Mesendoderm (in vitro differentiated cells): Measurements from ENCODE around the gene KDR.

ENCODE experiments used
- DNase-seq: peaks from one replicate; pipeline ENCODE4 v3.0.0; 2013
- H2AK5ac ChIP-seq: 2 replicates; pipeline ENCODE4 v1.6.1; 2013; ENCODE audit warnings: low read length, inconsistent platforms
- H2BK120ac ChIP-seq: 2 replicates; pipeline ENCODE4 v1.6.1; 2013; ENCODE audit warnings: low read depth, mild to moderate bottlenecking, low read length, moderate library complexity, mixed read lengths
- H2BK15ac ChIP-seq: replicated peaks from 2 replicates; pipeline ENCODE4 v1.6.1; 2013; ENCODE audit warnings: low read depth, mild to moderate bottlenecking, moderate library complexity
- H2BK5ac ChIP-seq: 2 replicates; pipeline ENCODE4 v1.6.1; 2013; ENCODE audit warnings: low read length, inconsistent platforms
- H3K18ac ChIP-seq: 2 replicates; pipeline ENCODE4 v1.6.1; 2013; ENCODE audit warnings: mild to moderate bottlenecking, low read length, mixed read lengths
- H3K23ac ChIP-seq: one replicate; pipeline ENCODE4 v1.6.1; 2013; ENCODE audit warnings: low read length
- H3K27ac ChIP-seq: 2 replicates; pipeline ENCODE4 v1.5.1; 2013; ENCODE audit warnings: low read depth, mild to moderate bottlenecking, inconsistent platforms, low read length, moderate library complexity
- H3K27me3 ChIP-seq: 2 replicates; pipeline ENCODE4 v1.6.1; 2013; ENCODE audit warnings: low read length, control low read depth, mild to moderate bottlenecking, inconsistent platforms; ENCODE audit not compliant: insufficient read depth, poor library complexity
- H3K36me3 ChIP-seq: 2 replicates; pipeline ENCODE4 v1.6.1; 2013; ENCODE audit warnings: low read length, inconsistent platforms; ENCODE audit not compliant: control insufficient read depth, insufficient read depth
- H3K4ac ChIP-seq: one replicate; pipeline ENCODE4 v1.6.1; 2013; ENCODE audit warnings: low read depth, mild to moderate bottlenecking, low read length, moderate library complexity
- H3K4me1 ChIP-seq: 2 replicates; pipeline ENCODE4 v1.6.1; 2013; ENCODE audit warnings: low read depth, low read length, inconsistent platforms; ENCODE audit not compliant: control insufficient read depth
- H3K4me2 ChIP-seq: 2 replicates; pipeline ENCODE4 v1.6.1; 2013; ENCODE audit warnings: low read length
- H3K4me3 ChIP-seq: 2 replicates; pipeline ENCODE4 v1.5.1; 2013; ENCODE audit warnings: mild to moderate bottlenecking, low read length
- H3K56ac ChIP-seq: one replicate; pipeline ENCODE4 v1.6.1; 2013; ENCODE audit warnings: low read length
- H3K79me1 ChIP-seq: 2 replicates; pipeline ENCODE4 v1.6.1; 2013; ENCODE audit warnings: low read length, inconsistent platforms
- H3K79me2 ChIP-seq: 2 replicates; pipeline ENCODE4 v1.6.1; 2013; ENCODE audit warnings: mild to moderate bottlenecking, low read length; ENCODE audit not compliant: control insufficient read depth, insufficient read depth
- H3K9ac ChIP-seq: 2 replicates; pipeline ENCODE4 v1.6.1; 2013; ENCODE audit warnings: low read length, inconsistent platforms
- H4K5ac ChIP-seq: one replicate; pipeline ENCODE4 v1.6.1; 2013; ENCODE audit warnings: low read length
- H4K8ac ChIP-seq: one replicate; pipeline ENCODE4 v1.6.1; 2013; ENCODE audit warnings: low read depth, mild to moderate bottlenecking, control low read depth, low read length, moderate library complexity
- WGBS: extraction: QIAGEN DNeasy Blood & Tissue Kit; methylation state at CpG from one replicate; pipeline ENCODE4 v1.1.7; 2013; ENCODE audit warnings: low lambda C conversion rate, missing lambda C conversion rate; ENCODE audit not compliant: insufficient coverage; ENCODE audit errors: extremely low coverage; 5-methylcytosine and 5-hydroxymethylcytosine counted together

KDR gene

GRCh38 chr4:55110131-55110530, 15.3 kb downstream of the KDR start:
- Histone ChIP-seq H3K4ac (no peak overlapping the region), H3K36me3 (peaks cover 9% of the 10 kb centered on the region), H2BK120ac (no peak overlapping the region), H3K4me1 (no peaks in the 10 kb centered on the region), H3K18ac (no peak overlapping the region), H3K9ac (no peak overlapping the region), H4K8ac (no peak overlapping the region), H3K23ac (no peak overlapping the region), H3K27ac (no peak overlapping the region), H3K27me3 (no peaks in the 10 kb centered on the region), H3K56ac (no peak overlapping the region), H2BK15ac (no peak overlapping the region), H3K4me3 (no peak overlapping the region), H2AK5ac (no peak overlapping the region), H3K79me1 (no peaks in the 10 kb centered on the region), H3K4me2 (no peak overlapping the region), H4K5ac (no peak overlapping the region), H3K79me2 (no peaks in the 10 kb centered on the region), H2BK5ac (no peak overlapping the region)
- DNase-seq, result no peak
- WGBS, result no CpG with 5 or more reads among the region's 8 CpGs

- Histone ChIP-seq H2AK5ac (no peak overlapping the region), H4K8ac (no peak overlapping the region), H4K5ac (no peak overlapping the region), H3K4me1 (no peaks in the 10 kb centered on the region), H3K4ac (no peak overlapping the region), H2BK5ac (no peak overlapping the region), H3K4me2 (no peak overlapping the region), H3K23ac (no peak overlapping the region), H3K36me3 (peaks cover 15% of the 10 kb centered on the region), H3K79me2 (no peaks in the 10 kb centered on the region), H3K56ac (no peak overlapping the region), H3K4me3 (no peak overlapping the region), H3K9ac (no peak overlapping the region), H2BK15ac (no peak overlapping the region), H3K18ac (no peak overlapping the region), H3K27ac (no peak overlapping the region), H3K27me3 (no peaks in the 10 kb centered on the region), H2BK120ac (no peak overlapping the region), H3K79me1 (no peaks in the 10 kb centered on the region)
- WGBS, result no CpG with 5 or more reads among the region's 3 CpGs
- peak; percentile 16 for DNase-seq
Observed at GRCh38 chr4:55107054-55107453, 18.3 kb downstream of the KDR start.

- H3K27ac ChIP-seq, result no peak overlapping the region
- H3K27me3 ChIP-seq, result no peaks in the 10 kb centered on the region
- no peak overlapping the region for H2BK5ac ChIP-seq
- H2BK120ac ChIP-seq, result no peak overlapping the region
- no peak overlapping the region for H3K4ac ChIP-seq
- no peak overlapping the region for H3K56ac ChIP-seq
- peaks cover 11% of the 10 kb centered on the region for H3K36me3 ChIP-seq
- H2BK15ac ChIP-seq, result no peak overlapping the region
- no peaks in the 10 kb centered on the region for H3K79me1 ChIP-seq
- no peak overlapping the region for H2AK5ac ChIP-seq
- no peak overlapping the region for H4K5ac ChIP-seq
- H3K79me2 ChIP-seq, result no peaks in the 10 kb centered on the region
- no CpG with 5 or more reads among the region's 3 CpGs for WGBS
- no peak overlapping the region for H3K4me2 ChIP-seq
- H3K4me3 ChIP-seq, result no peak overlapping the region
- H3K18ac ChIP-seq, result no peak overlapping the region
- DNase-seq, result no peak
- no peak overlapping the region for H3K9ac ChIP-seq
- no peak overlapping the region for H3K23ac ChIP-seq
- H3K4me1 ChIP-seq, result no peaks in the 10 kb centered on the region
- no peak overlapping the region for H4K8ac ChIP-seq
Observed at GRCh38 chr4:55103224-55103623, 22.2 kb downstream of the KDR start.

GRCh38 chr4:55099816-55100215, 25.6 kb downstream of the KDR start:
- no CpG with 5 or more reads among the region's 4 CpGs for WGBS
- H3K23ac ChIP-seq, result no peak overlapping the region
- H3K56ac ChIP-seq, result no peak overlapping the region
- no peaks in the 10 kb centered on the region for H3K79me1 ChIP-seq
- H3K9ac ChIP-seq, result no peak overlapping the region
- H2BK5ac ChIP-seq, result no peak overlapping the region
- no peak overlapping the region for H4K5ac ChIP-seq
- no peak overlapping the region for H3K4ac ChIP-seq
- no peaks in the 10 kb centered on the region for H3K79me2 ChIP-seq
- H2BK120ac ChIP-seq, result no peak overlapping the region
- H2BK15ac ChIP-seq, result no peak overlapping the region
- H3K36me3 ChIP-seq, result peaks cover 11% of the 10 kb centered on the region
- H3K18ac ChIP-seq, result no peak overlapping the region
- H4K8ac ChIP-seq, result no peak overlapping the region
- no peak for DNase-seq
- H3K4me2 ChIP-seq, result no peak overlapping the region
- no peaks in the 10 kb centered on the region for H3K4me1 ChIP-seq
- no peaks in the 10 kb centered on the region for H3K27me3 ChIP-seq
- H3K4me3 ChIP-seq, result no peak overlapping the region
- no peak overlapping the region for H3K27ac ChIP-seq
- no peak overlapping the region for H2AK5ac ChIP-seq

GRCh38 chr4:55098456-55099204, 26.8 kb downstream of the KDR start:
- no peaks in the 10 kb centered on the region for H3K27me3 ChIP-seq
- peaks cover 10% of the 10 kb centered on the region for H3K36me3 ChIP-seq
- H3K4me3 ChIP-seq, result no peak overlapping the region
- no peak overlapping the region for H3K18ac ChIP-seq
- no peak overlapping the region for H4K8ac ChIP-seq
- no peak overlapping the region for H3K4me2 ChIP-seq
- no peak overlapping the region for H3K27ac ChIP-seq
- DNase-seq, result no peak
- H3K4me1 ChIP-seq, result no peaks in the 10 kb centered on the region
- no peak overlapping the region for H2BK120ac ChIP-seq
- H2BK15ac ChIP-seq, result no peak overlapping the region
- no peak overlapping the region for H3K56ac ChIP-seq
- no peak overlapping the region for H3K4ac ChIP-seq
- no peak overlapping the region for H3K9ac ChIP-seq
- no peaks in the 10 kb centered on the region for H3K79me2 ChIP-seq
- no peak overlapping the region for H2BK5ac ChIP-seq
- no peaks in the 10 kb centered on the region for H3K79me1 ChIP-seq
- whole genome bisulfite sequencing, result no CpG with 5 or more reads among the region's 10 CpGs
- H4K5ac ChIP-seq, result no peak overlapping the region
- no peak overlapping the region for H3K23ac ChIP-seq
- H2AK5ac ChIP-seq, result no peak overlapping the region

GRCh38 chr4:55096619-55097018, 28.8 kb downstream of the KDR start:
- no CpG with 5 or more reads among the region's 4 CpGs for WGBS
- DNase-seq, result no peak
- H3K56ac ChIP-seq, result no peak overlapping the region
- H3K27ac ChIP-seq, result no peak overlapping the region
- H3K23ac ChIP-seq, result no peak overlapping the region
- no peaks in the 10 kb centered on the region for H3K27me3 ChIP-seq
- H3K4me1 ChIP-seq, result no peaks in the 10 kb centered on the region
- H3K4me2 ChIP-seq, result no peak overlapping the region
- no peak overlapping the region for H2BK5ac ChIP-seq
- no peak overlapping the region for H4K5ac ChIP-seq
- H2BK15ac ChIP-seq, result no peak overlapping the region
- H3K9ac ChIP-seq, result no peak overlapping the region
- no peak overlapping the region for H2BK120ac ChIP-seq
- H4K8ac ChIP-seq, result no peak overlapping the region
- no peak overlapping the region for H3K4me3 ChIP-seq
- peaks cover 11% of the 10 kb centered on the region for H3K36me3 ChIP-seq
- H3K18ac ChIP-seq, result no peak overlapping the region
- no peaks in the 10 kb centered on the region for H3K79me2 ChIP-seq
- H3K4ac ChIP-seq, result no peak overlapping the region
- no peak overlapping the region for H2AK5ac ChIP-seq
- H3K79me1 ChIP-seq, result no peaks in the 10 kb centered on the region
